Hindlimb muscle (tissue), 1 donor: ENCODE results near the gene SCYL3. TPM values are rescaled to one million over a fixed set of nuclear protein-coding genes. Genes with fewer than 3 reads are reported as not detected.
A peak's percentile ranks its signal among the peaks of the same experiment; 100 is the strongest.
"Not testable (repeated sequence)": the region's sequence is repeated elsewhere in the genome, so short reads cannot be mapped to it uniquely, and the experiment has no call there.

Source experiments
- DNase-seq: peaks from one replicate; pipeline ENCODE4 v3.0.0-alpha.2; 2013
- polyA plus RNA-seq: library from polyadenylated mRNA; unstranded; fragments of 120-200 nt; gene quantifications from one replicate; pipeline ENCODE4 v1.2.1, GENCODE V29; 2013; ENCODE audit not compliant: insufficient read length

The SCYL3 gene
- polyA plus RNA-seq, 1 donor, result 10.6 TPM

- no peak for DNase-seq
Observed at GRCh38 chr1:169899519-169900217, 6.0 kb upstream of the SCYL3 start.

GRCh38 chr1:169896013-169896412 is 2.3 kb upstream of the SCYL3 start:
- no peak for DNase-seq

- no peak for DNase-seq
Observed at GRCh38 chr1:169894424-169895145, 889 bp upstream of the SCYL3 start.

- DNase-seq, result peak; percentile 48
Observed at GRCh38 chr1:169892927-169893644, 610 bp downstream of the SCYL3 start.

- DNase-seq, result no peak
Observed at GRCh38 chr1:169892176-169892926, 1.3 kb downstream of the SCYL3 start.

- no peak for DNase-seq
Observed at GRCh38 chr1:169891539-169891885, 2.2 kb downstream of the SCYL3 start.

- no peak for DNase-seq
Observed at GRCh38 chr1:169890761-169891538, 2.7 kb downstream of the SCYL3 start.

GRCh38 chr1:169889871-169890270 is 3.8 kb downstream of the SCYL3 start:
- DNase-seq, result no peak

- no peak for DNase-seq
Observed at GRCh38 chr1:169886931-169887330, 6.8 kb downstream of the SCYL3 start.

GRCh38 chr1:169886422-169886821 is 7.3 kb downstream of the SCYL3 start:
- DNase-seq, result no peak

- no peak for DNase-seq
Observed at GRCh38 chr1:169885207-169885606, 8.5 kb downstream of the SCYL3 start.

GRCh38 chr1:169884634-169885033 is 9.1 kb downstream of the SCYL3 start:
- DNase-seq, result no peak

GRCh38 chr1:169882039-169882511 is 11.6 kb downstream of the SCYL3 start:
- DNase-seq, result no peak

- DNase-seq, result no peak
Observed at GRCh38 chr1:169879034-169879840, 14.5 kb downstream of the SCYL3 start.

GRCh38 chr1:169878498-169878897 is 15.2 kb downstream of the SCYL3 start:
- no peak for DNase-seq

- no peak for DNase-seq
Observed at GRCh38 chr1:169877800-169878491, 15.8 kb downstream of the SCYL3 start.

- no peak for DNase-seq
Observed at GRCh38 chr1:169874229-169874628, 19.5 kb downstream of the SCYL3 start.

GRCh38 chr1:169873582-169874199 is 20.0 kb downstream of the SCYL3 start:
- DNase-seq, result no peak

GRCh38 chr1:169872906-169873305 is 20.8 kb downstream of the SCYL3 start:
- no peak for DNase-seq

GRCh38 chr1:169871988-169872387 is 21.7 kb downstream of the SCYL3 start:
- DNase-seq, result not testable (repeated sequence)
